Measurements from ENCODE around the gene LDB2.

The LDB2 gene

DNA sequence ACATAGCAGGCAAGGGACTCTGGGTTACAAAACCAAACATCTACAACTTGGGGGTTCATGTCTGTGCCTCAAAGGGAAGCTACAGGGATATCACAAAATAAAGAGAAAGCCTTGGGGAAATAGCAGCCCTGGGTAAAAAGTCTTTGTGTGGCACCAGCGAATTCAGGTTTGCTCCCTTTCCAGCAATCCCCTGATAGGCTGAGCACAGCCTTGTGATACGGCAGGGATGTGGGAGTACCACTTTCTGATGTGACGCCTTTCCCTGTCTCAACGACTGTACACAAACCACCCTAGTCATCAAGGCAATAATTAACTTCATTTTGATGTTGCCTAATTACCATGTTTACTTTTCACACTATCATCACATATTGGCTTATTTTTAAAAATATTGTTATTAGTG is 164.9 kb downstream of the LDB2 start:
- in situ Hi-C loops (cut with MboI; ENCODE audit: low pct_unique_long_range_greater_than_20kb, low sequenced_read_pairs) = no loop called here
- DNase-seq = no peak

DNA sequence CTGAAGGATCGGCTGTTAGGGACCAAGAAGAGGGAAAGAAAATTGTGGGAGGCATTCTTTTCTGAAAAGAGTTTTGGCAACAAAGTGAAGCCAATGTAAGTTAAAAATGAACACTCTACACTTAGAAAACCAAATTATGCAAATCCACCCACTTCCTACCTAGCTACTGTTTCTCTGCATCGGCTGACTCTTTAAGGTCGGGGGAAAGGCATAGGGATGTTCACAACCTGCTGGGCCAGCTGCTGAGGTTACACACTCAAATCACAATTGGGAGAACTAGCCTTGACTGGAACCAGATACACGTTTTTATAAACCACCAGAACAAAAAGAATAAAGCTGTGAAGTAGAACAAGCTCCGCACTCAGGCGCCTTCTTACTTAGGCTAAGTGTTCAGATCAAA is 165.7 kb downstream of the LDB2 start:
- in situ Hi-C loops (cut with MboI; ENCODE audit: low pct_unique_long_range_greater_than_20kb, low sequenced_read_pairs) = no loop called here
- DNase-seq = no peak

DNA sequence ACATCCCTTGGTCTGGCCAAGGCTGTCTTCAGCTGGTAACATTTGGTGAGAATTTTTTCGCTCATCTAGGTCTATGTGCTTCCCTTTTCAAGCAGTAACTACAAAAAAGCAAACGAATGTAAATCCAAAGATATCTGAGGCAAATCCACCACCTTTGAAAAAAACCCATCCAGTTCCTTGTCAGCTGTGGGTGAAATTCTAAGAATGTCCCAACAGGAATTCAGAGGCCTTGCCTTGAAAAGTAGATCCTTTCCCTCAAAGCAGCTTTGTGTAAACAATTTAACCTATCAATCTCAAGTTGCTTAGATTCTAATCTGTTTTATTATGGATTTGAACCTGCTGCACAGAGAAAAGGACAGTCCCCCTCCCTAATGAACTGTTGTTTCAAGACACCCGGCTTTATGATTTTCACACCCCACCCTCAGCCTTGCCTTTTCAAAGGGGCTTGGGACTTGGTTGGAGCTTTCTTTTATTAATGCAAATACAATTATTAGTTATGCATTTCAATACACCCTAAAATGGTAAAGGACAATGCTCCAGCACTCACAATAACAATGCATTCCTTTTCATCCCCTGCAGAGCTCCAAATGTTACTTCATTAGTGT is 166.6 kb downstream of the LDB2 start:
- in situ Hi-C loops (cut with MboI; ENCODE audit: low pct_unique_long_range_greater_than_20kb, low sequenced_read_pairs) = no loop called here
- no peak for DNase-seq

DNA sequence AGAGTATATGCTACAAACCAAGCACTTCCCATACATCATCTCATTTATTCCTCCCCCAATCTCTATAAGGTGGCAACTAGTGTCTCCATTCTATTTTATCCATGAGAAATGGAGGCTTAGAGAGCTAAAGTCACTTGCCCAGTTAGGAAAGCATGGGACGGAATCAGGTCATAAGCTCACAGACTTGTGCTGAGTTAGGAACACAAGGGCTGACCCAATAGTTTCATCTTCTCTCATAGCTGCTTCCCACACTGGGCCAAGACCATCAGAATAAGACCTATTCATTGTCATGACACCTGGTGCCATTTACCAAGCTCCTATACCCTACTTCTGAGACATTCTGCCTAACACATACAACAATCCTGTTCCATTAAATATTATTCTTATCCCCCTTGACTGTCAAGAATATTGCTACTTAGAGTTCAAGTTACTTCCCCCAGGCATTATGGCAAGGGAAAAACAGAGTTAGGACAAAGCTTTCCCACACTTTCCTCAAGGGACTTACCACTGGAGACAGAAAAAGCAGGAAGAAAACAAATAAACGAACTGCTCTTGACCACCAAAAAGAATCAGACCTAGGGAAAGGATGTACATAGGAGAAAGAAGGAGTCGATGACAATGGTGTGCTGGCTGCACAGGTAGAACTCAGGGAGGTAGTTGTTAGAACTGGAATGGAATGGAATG is 167.8 kb downstream of the LDB2 start:
- in situ Hi-C loops (cut with MboI; ENCODE audit: low pct_unique_long_range_greater_than_20kb, low sequenced_read_pairs) = no loop called here
- no peak for DNase-seq

DNA sequence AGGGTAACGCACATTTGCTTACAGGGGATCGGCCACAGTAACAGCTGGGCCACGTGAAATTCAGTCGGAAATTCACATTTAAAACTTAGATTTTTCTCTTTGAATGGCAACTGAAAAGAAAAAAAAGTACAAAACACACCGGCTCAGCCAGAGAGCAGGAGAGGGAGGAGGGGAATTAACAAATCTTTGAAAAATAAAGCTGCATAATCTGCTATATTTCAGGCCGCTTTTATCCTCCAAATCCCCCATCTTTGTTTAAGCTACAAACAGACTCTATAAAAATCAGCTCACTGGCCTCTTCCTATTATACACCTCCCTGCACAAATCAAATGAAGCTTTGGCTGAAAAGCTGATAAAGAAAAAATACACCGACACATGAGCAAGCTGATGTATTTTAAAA is 169.1 kb downstream of the LDB2 start:
- in situ Hi-C loops (cut with MboI; ENCODE audit: low pct_unique_long_range_greater_than_20kb, low sequenced_read_pairs) = no loop called here
- no peak for DNase-seq

DNA sequence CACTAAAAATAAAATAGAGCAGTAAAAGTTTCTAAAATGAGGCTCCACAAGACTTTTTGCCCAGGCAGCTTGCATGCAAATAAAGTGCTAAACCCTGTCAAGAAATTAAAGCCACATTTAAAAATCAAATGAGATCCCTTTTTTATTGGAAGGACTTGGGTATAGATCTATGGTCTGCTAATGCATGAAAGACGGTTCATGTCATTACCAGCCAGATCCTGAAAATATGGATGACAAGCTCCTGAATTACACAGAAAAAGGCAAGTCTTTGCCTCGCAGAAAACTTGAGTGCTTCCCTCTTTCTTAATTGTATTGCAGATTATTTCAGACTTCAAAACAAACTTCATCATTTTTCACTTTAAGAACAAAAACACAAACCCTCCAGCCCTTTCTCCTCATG is 169.6 kb downstream of the LDB2 start:
- DNase-seq = no peak
- in situ Hi-C loops (cut with MboI; ENCODE audit: low pct_unique_long_range_greater_than_20kb, low sequenced_read_pairs) = no loop called here

DNA sequence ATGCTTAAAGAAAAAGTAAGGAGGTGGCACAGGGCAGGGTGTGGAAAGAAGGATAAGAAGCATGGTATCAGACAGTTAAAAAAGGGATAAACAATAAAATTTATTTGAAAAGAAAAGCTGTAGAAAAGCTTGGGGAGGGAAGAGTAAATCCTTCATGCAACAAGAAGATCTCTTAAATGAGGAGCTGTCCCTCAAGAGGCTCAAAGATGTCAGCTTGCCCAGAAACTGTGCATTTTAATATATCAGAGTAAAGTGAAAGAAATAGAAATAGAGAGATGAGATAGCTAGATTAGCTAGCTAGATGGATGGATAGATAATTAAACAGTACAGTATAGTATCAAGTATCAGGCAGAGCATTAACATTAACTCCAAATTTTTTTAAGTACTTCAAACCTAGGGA is 170.3 kb downstream of the LDB2 start:
- no peak for DNase-seq
- in situ Hi-C loops (cut with MboI; ENCODE audit: low pct_unique_long_range_greater_than_20kb, low sequenced_read_pairs) = no loop called here

DNA sequence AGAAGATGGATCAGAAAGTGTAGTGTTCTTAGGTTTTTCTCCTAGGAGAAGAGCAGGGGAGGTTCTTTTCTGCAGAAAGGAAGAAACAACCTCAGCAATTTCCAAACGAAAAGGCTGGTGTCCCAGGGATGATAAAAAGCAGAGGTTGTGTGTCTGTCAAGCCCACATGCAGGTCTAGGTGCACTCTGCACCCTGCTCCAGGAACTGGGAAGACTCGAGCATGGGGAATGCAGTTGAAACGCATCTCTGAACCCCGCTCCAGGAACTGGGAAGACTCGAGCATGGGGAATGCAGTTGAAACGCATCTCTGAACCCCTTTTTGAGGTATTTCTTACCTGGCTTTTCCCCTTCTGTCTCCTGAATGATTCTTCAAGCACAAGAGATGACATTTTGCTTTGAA is 171.2 kb downstream of the LDB2 start:
- DNase-seq = no peak
- in situ Hi-C loops (cut with MboI; ENCODE audit: low pct_unique_long_range_greater_than_20kb, low sequenced_read_pairs) = no loop called here

DNA sequence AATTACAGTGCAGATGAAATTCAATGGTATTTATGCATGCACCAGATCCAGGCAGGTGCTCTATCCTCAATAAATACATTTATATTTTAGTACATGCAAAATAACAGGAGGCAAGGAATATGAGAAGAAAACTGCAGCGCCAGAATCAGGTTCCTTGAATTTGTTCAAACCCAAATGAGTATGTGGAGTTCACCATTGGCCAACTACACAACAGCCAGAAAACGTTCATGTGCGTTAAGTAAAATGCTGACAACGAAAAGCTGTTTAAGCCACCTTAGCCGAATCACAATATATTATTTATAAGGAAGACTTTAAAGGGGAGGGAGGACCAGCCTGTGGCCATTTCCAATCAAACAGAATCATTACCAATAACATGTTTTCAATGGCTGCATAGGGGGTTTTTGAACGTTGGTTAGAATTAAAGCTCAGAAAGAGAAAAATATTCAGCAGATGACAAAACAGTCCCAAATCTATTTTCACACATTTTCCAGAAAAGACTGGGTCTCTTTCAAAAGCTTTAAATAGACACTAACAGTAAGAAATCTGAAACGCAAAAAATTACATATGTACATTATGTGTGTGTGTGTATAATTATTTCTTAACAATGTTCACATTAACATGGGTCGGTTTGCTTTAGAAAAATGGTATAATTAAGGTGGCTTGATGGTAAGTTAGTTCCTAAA is 171.9 kb downstream of the LDB2 start:
- in situ Hi-C loops (cut with MboI; ENCODE audit: low pct_unique_long_range_greater_than_20kb, low sequenced_read_pairs) = no loop called here
- DNase-seq = no peak

DNA sequence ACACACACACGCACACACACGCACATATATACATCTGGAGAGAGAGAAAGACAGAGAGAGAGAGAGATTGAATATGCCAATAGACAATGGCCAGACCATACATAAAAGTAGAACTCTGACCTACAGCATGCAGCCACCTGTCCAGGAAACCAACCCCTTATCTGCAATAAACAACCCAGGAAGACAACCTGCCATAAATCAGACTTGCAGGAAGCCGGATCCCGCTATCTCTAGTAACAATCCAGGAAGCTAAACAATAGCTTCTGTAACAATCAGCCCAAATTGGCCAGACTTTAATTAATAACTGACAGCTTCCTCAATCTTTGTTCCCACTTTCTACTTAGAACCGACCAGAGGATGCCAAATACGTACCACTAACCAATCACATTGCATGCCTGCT is 173.2 kb downstream of the LDB2 start:
- in situ Hi-C loops (cut with MboI; ENCODE audit: low pct_unique_long_range_greater_than_20kb, low sequenced_read_pairs) = no loop called here
- DNase-seq = no peak

DNA sequence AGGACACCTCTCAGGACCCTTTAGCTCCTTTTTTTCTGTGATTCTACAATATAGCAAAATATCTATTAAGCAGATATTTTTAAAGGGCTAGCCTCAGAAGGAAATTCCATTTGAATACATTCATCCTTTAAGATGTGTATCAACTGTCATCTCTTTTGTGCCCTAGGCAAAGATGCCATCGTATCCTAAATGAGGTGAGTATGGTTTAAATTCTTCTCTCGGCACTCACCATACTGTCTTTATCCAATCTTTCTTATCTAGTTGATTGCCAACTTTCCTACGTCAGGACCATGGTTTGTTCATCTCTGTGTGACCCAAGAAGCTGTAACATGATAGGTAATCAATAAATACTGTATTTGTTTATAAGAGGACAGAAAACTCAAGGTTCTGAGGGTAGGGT is 176.0 kb downstream of the LDB2 start:
- no peak for DNase-seq
- in situ Hi-C loops (cut with MboI; ENCODE audit: low pct_unique_long_range_greater_than_20kb, low sequenced_read_pairs) = no loop called here

DNA sequence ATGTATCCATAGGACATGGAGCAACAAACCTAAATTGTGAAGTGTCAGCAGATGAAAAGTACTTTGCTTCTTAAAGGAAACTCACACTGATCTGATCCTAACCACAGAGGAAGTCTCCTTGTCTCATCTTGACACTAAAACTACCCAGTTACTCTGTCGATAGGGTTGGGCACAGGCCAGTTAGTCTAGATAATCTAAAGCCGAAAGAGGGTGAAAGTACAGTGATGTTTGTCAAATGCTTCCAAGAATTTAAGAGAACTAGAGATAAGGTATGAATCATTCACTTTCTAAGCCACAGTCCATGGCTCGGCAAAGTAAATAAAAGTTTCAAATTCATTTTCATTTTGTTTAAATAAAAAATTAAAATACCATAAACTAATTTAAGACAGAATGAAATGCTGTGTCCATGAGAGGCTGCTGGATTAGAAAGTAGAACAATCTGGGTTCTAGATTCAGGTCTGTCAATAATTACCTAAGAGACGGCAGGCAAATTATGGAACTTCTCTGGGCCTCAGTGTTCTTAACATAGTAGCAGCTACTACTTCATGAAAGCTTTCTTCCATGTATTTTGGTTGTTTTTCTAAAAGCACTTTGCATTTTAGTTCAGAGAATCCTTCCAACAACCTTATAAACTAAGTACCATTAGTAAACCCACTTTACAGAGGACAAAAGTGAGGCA is 176.7 kb downstream of the LDB2 start:
- no peak for DNase-seq
- in situ Hi-C loops (cut with MboI; ENCODE audit: low pct_unique_long_range_greater_than_20kb, low sequenced_read_pairs) = no loop called here

DNA sequence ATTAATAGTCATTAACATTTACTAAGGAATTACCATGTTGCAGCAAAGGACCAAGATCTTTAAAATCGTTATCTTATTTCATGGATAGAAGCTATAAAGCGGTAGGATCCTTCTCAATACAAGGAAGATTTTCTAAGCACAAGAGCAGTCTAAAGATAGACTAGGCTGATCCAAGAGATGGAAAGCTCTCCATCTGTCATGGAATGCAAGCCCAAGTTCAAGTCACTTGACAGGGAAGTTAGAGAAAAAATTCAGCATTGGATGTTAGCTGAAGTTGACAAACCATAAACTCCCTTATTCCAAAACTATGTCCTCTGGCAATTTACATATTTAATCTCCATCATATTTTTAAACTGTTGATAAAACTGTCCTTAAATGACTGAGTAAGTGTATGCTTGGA is 177.7 kb downstream of the LDB2 start:
- no peak for DNase-seq
- in situ Hi-C loops (cut with MboI; ENCODE audit: low pct_unique_long_range_greater_than_20kb, low sequenced_read_pairs) = no loop called here

DNA sequence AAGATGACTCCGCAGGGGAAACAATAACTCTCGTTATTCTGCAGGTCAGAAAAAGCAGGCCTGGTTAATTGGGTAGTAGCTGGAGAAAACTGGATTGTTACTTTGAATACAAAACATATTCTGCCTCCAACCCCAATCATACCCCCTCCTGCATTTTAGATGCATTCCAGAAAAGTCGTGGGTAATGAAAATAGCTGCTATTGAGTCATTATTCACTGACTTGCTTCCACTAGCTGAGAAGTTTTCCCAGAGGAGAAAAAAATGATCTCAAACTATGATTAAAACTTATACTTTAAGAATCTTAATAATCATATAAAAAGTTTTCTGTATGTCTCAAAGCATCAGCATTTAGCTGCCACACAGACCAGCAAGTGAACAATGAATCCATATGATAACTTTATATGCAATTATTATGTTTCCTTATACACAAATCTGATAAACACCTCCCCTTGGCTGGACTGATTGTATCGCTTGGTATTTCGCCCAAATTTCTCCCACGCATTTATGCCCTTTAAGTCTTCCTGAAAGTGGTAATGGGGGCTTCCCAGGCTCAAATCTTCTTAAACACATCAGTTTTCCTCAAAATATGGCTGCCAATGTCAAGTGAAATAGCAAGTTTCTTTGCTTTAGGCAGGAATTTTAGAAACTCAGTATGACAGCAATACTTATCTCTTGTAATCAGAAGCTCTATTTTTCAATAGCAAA is 181.0 kb downstream of the LDB2 start:
- in situ Hi-C loops (cut with MboI; ENCODE audit: low pct_unique_long_range_greater_than_20kb, low sequenced_read_pairs) = no loop called here
- DNase-seq = no peak

DNA sequence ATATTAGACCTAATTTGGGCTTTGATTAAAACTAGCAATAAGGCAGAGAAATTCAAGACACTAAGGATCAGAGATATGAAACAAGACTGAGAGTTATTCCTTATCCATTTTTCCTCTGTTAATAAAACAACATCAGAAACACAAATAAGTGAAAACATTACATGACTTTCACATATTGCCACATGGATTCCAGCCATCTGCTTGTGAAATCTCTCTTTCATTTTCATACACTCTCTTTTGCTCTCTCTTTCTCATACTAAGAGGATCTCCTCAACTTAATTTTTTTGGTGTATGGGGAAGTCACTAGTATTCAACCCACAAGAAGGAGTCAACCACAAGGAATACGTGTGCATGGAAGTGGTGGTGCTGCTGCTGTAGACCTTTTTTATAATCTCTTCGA is 183.0 kb downstream of the LDB2 start:
- in situ Hi-C loops (cut with MboI; ENCODE audit: low pct_unique_long_range_greater_than_20kb, low sequenced_read_pairs) = no loop called here
- DNase-seq = no peak

DNA sequence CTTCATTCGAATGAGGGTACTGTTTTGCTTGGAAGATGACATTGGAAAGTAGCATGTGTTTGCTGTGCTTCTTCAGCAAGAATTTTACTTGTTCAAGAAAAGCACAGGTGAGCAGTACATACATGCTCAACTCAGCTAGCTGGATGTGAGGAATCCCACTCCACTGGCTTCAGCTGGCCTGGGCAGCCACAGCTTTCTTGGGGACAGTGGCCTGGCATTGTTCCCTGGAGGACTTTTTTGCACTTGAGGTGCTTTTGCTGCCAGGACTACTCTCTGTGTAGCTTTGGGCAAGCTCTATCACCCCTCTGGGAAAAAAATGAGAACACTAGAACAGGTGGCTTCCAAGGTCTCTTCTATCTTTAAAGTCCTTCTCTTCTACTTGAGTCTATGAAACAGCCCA is 184.3 kb downstream of the LDB2 start:
- in situ Hi-C loops (cut with MboI; ENCODE audit: low pct_unique_long_range_greater_than_20kb, low sequenced_read_pairs) = no loop called here
- no peak for DNase-seq

DNA sequence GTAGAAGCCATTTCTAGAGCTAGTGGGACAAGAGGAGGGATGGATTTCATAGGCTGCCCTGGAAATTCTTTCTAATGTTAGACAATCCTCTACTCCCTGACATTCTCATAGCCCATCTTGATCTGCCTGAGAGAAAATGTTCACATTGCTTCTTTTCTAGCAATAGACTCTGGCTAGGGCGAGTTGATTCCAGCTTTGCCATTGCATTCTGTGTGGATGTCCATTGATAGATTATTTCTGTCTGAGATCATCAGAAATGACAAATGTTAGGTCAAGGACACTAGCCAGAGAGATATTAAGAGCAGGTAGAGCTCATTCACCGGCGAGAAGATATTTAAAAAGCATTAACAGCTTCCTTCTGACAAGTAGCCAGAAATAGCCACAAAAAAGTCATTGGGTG is 184.7 kb downstream of the LDB2 start:
- in situ Hi-C loops (cut with MboI; ENCODE audit: low pct_unique_long_range_greater_than_20kb, low sequenced_read_pairs) = no loop called here
- DNase-seq = no peak

DNA sequence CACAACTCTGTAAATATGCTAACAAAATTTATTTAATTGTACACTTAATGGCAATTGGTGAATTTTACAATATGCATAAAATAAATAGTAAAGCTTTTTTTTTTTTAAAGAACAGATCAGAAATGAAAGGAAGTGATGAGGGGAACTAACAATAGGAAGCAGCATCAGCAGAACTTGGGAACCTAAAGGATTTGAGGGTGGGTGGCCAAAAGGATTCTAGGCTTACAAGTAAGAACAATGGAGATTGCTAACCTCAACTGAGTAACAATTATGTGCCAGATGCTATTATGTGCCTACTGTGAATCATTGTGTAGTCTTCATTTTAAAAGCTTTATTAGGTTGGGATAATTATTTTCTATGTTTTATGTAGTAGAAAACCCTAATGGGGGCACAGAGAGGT is 185.2 kb downstream of the LDB2 start:
- in situ Hi-C loops (cut with MboI; ENCODE audit: low pct_unique_long_range_greater_than_20kb, low sequenced_read_pairs) = no loop called here
- DNase-seq = no peak

DNA sequence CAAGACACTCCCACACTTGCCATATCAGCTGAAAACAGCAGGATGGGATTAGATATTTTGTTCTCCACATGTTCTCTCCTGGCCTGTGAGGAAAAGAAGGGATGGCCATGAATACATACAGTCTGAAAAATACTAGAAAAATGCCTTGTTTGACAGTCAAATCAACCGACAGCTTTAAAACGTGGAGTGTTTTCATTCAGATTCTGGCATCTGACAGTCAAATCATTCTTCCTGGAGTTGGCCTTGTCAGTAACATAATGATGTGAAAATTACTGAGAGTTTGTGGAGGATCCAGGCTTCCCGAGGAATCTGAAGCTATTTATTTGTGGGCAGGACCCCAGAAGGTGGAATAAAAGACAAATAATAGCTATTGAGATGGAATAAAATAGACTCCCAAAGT is 188.2 kb downstream of the LDB2 start:
- DNase-seq = no peak
- in situ Hi-C loops (cut with MboI; ENCODE audit: low pct_unique_long_range_greater_than_20kb, low sequenced_read_pairs) = no loop called here

DNA sequence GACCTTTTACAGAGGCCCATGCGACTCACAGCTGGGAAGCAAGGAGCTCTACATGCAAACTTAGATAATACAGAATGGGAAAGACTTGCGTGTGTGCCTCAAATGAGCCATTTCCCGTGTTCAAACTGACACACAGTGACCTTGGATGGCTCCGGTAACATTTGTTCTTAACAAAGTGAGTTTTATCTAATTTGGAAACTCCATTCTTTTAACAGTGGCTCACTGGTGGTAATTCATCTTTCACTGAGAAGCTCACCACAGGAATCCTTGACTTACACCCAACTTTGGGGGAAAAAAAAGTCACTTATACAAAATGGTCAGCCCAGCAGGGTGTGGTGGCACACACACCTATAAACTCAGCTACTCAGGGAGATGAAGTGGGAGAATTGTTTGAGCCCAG is 190.6 kb downstream of the LDB2 start:
- in situ Hi-C loops (cut with MboI; ENCODE audit: low pct_unique_long_range_greater_than_20kb, low sequenced_read_pairs) = no loop called here
- DNase-seq = no peak

Data from KBM-7 (cell line).